ENCODE results near the gene LRRK1.

The LRRK1 gene

DNA sequence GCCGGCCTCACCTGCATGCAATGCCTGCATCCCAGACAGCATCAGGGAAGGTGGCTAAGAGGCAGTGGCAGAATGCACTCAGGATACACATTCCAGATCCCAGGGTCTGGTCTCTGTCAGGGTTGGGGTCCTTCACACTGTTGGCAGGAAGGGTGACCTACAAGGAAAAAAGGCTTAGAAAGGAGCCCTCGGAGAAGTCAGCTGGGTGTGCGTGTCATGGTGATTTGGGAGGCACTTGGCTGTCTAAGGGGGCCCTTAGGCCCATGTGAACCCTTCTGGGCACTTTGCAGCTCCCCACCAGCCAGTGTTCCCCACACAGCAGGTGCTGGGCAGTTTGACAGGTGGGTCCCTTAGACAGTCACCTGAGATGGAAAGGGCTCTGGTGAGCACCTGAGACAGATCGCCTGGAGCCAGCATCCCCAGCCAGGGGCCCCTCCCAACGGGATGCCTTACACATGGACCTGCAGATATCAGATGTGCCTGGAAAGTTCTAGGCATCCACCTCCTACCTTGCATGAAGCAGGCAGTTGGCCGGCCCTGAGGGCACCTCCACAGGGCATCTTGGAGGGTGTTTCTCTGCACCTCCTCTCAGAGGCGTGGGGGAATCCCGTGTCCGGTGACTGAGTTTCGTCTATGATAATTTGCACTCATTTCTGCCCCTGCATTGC, 131.6 kb downstream of the LRRK1 start:
- no peak overlapping the region for H3K27ac ChIP-seq
- TF ChIP-seq, protein P1, sequence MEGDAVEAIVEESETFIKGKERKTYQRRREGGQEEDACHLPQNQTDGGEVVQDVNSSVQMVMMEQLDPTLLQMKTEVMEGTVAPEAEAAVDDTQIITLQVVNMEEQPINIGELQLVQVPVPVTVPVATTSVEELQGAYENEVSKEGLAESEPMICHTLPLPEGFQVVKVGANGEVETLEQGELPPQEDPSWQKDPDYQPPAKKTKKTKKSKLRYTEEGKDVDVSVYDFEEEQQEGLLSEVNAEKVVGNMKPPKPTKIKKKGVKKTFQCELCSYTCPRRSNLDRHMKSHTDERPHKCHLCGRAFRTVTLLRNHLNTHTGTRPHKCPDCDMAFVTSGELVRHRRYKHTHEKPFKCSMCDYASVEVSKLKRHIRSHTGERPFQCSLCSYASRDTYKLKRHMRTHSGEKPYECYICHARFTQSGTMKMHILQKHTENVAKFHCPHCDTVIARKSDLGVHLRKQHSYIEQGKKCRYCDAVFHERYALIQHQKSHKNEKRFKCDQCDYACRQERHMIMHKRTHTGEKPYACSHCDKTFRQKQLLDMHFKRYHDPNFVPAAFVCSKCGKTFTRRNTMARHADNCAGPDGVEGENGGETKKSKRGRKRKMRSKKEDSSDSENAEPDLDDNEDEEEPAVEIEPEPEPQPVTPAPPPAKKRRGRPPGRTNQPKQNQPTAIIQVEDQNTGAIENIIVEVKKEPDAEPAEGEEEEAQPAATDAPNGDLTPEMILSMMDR (conservative IDR thresholded peaks at IDR 0.05): no peak

DNA sequence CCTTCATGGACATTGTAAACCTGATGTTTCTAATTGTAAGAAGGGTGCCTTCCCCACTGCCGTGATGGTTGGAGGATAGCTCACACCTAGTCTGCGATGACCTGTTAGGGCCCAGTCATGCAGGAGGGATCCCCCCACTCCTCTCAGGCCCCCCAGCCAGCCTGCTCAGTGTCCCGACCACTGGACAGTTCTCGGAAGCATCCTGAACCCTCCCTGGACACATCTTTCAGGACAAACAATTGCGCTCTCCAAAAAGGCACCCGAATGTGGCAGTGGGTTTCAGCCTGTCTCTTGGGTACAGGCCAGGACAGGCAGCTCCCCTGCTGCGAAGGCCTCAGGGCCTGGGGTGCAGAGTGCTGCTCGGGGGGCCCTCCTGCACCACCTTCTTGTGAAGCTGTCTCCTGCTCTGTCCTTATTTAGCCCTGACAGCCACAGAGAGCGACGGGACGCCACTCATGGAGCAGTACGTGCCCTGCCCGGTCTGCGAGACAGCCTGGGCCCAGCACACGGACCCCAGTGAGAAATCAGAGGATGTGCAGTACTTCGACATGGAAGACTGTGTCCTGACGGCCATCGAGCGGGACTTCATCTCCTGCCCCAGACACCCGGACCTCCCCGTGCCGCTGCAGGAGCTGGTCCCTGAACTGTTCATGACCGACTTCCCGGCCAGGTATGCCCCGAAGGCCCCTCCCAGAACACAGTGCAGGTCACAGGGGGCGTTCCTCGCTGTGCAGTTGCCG, 132.3 kb downstream of the LRRK1 start:
- no peak overlapping the region for H3K27ac ChIP-seq
- TF ChIP-seq, protein P1 (conservative IDR thresholded peaks at IDR 0.05): no peak

- no peak overlapping the region for H3K27ac ChIP-seq
- TF ChIP-seq, protein P1 (conservative IDR thresholded peaks at IDR 0.05): no peak
Observed at GRCh38 chr15:101052031-101052620, 133.0 kb downstream of the LRRK1 start.

DNA sequence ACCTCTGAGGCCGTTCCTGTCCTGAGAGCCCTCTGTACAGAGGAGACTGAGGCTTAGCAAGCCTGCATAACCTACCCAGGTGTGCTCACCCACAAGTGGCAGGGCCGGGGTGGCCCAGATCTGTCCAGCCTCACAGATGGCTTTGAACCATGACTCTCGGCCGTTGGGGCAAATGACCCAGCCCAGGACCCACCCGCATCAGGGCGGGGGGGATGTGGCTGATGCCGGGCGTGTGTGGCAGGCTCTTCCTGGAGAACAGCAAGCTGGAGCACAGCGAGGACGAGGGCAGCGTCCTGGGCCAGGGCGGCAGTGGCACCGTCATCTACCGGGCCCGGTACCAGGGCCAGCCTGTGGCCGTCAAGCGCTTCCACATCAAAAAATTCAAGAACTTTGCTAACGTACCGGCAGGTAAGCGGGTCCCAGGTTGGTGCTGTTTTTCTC, 133.5 kb downstream of the LRRK1 start:
- no peak overlapping the region for H3K27ac ChIP-seq
- TF ChIP-seq, protein P1 (conservative IDR thresholded peaks at IDR 0.05): no peak

DNA sequence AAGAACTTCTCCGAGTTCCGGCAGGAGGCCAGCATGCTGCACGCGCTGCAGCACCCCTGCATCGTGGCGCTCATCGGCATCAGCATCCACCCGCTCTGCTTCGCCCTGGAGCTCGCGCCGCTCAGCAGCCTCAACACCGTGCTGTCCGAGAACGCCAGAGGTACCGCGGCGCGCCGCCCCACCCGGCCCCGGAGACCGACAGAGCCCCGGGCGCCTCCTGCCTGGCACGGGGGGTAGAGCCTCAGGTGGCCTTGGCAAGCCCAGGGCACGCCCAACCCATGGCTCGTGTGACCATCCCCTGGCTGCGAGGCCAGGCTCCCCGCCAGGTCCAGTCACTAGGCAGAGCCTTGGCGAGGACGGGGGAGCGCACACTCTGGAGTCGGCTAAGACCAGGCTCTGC, 134.1 kb downstream of the LRRK1 start:
- no peak overlapping the region for H3K27ac ChIP-seq
- TF ChIP-seq, protein P1 (conservative IDR thresholded peaks at IDR 0.05): no peak

GRCh38 chr15:101054116-101054515, 135.0 kb downstream of the LRRK1 start:
- TF ChIP-seq, protein P1 (conservative IDR thresholded peaks at IDR 0.05): no peak
- no peak overlapping the region for H3K27ac ChIP-seq

DNA sequence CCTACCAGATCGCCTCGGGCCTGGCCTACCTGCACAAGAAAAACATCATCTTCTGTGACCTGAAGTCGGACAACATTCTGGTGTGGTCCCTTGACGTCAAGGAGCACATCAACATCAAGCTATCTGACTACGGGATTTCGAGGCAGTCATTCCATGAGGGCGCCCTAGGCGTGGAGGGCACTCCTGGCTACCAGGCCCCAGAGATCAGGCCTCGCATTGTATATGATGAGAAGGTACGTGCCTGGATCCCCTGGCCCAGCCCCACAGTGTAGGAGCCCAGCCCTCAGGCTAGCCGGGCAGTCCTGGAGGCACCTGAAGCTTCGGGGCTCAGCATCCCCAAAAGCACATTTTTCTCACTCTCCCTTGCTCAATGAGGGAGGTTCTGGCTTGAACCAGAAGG, 135.8 kb downstream of the LRRK1 start:
- TF ChIP-seq, protein P1 (conservative IDR thresholded peaks at IDR 0.05): no peak
- H3K27ac ChIP-seq: no peak overlapping the region

Data from VCaP (cell line).